SK-N-SH (cell line): ENCODE measurements around the gene GYS1. TPM values are rescaled to one million over a fixed set of nuclear protein-coding genes. Genes with fewer than 3 reads are reported as not detected.

Source experiments
- CTCF ChIA-PET: fragments of 300-600, 350-600 bp; formaldehyde crosslinking; extraction: SDS; loops from one replicate; lab custom pipeline; 2021; lab: Yijun Ruan, JAX
- POLR2A ChIA-PET: fragments of 350-600 bp; sonication (Branson Sonifier 250); formaldehyde crosslinking; extraction: SDS; loops from one replicate; lab custom pipeline; 2020; ENCODE audit warnings: antibody characterized with exemption, inconsistent platforms; lab: Yijun Ruan, JAX
- DNase-seq: peaks from one replicate; pipeline ENCODE4 v3.0.0; 2012
- H2AFZ ChIP-seq: fragments of 200-600 bp; sonication (generic); 2 replicates; pipeline ENCODE4 v1.8.1; 2016; ENCODE audit warnings: antibody characterized with exemption, mild to moderate bottlenecking, low read depth
- H3F3A ChIP-seq: fragments of 200-600 bp; sonication (generic); replicated peaks from 2 replicates; pipeline ENCODE3; 2016; ENCODE audit warnings: antibody characterized with exemption, mild to moderate bottlenecking; ENCODE audit not compliant: insufficient read depth
- H3K27ac ChIP-seq, 2 experiments: fragments of 200-500 bp in 1 of 2; fragments of 200-600 bp in 1 of 2; sonication (Bioruptor generic) in 1 of 2; sonication (generic), shearing (Covaris generic) in 1 of 2; 2 replicates each; pipeline versions ENCODE4 v1.5.1 to v1.6.1; 2014 to 2016; ENCODE audit warnings: low read depth in 2 of 2, inconsistent platforms in 1 of 2, low read length in 1 of 2, mild to moderate bottlenecking in 1 of 2, mixed read lengths in 1 of 2
- H3K27me3 ChIP-seq: fragments of 200-600 bp; sonication (generic), shearing (Covaris generic); 2 replicates; pipeline ENCODE4 v1.6.1; 2016; ENCODE audit warnings: mixed run types; ENCODE audit not compliant: insufficient read depth
- H3K36me3 ChIP-seq, 2 experiments: fragments of 200-500 bp in 1 of 2; fragments of 200-600 bp in 1 of 2; sonication (Bioruptor generic) in 1 of 2; sonication (generic) in 1 of 2; replicated peaks in 1 of 2; 2 replicates each; pipeline versions ENCODE3 to v1.5.1; 2014 to 2016; ENCODE audit warnings: low read length in 1 of 2, mild to moderate bottlenecking in 1 of 2; ENCODE audit not compliant: insufficient read depth in 2 of 2, control insufficient read depth in 1 of 2
- H3K4me1 ChIP-seq, 2 experiments: fragments of 200-500 bp in 1 of 2; fragments of 200-600 bp in 1 of 2; sonication (Bioruptor generic) in 1 of 2; sonication (generic), shearing (Covaris generic) in 1 of 2; 2 replicates each; pipeline versions ENCODE4 v1.5.1 to v1.6.1; 2014 to 2016; ENCODE audit warnings: low read depth in 1 of 2, low read length in 1 of 2, mixed run types in 1 of 2; ENCODE audit not compliant: insufficient read depth in 2 of 2, control insufficient read depth in 1 of 2
- H3K4me2 ChIP-seq: fragments of 200-600 bp; sonication (generic), shearing (Covaris generic); 2 replicates; pipeline ENCODE4 v1.6.1; 2017; ENCODE audit warnings: mixed run types
- H3K4me3 ChIP-seq, 2 experiments: fragments of 200-500 bp in 1 of 2; fragments of 200-600 bp in 1 of 2; sonication (Bioruptor generic) in 1 of 2; sonication (generic), shearing (Covaris generic) in 1 of 2; 2 replicates each; pipeline versions ENCODE4 v1.5.1 to v1.8.1; 2014 to 2016; ENCODE audit warnings: low read depth in 2 of 2, inconsistent platforms in 1 of 2, low read length in 1 of 2, mild to moderate bottlenecking in 1 of 2, mixed read lengths in 1 of 2, moderate library complexity in 1 of 2
- H3K79me2 ChIP-seq: fragments of 200-600 bp; sonication (generic); 2 replicates; pipeline ENCODE4 v1.8.1; 2017; ENCODE audit warnings: mild to moderate bottlenecking; ENCODE audit not compliant: insufficient read depth
- H3K9ac ChIP-seq: fragments of 200-600 bp; sonication (generic); 2 replicates; pipeline ENCODE4 v1.6.1; 2017; ENCODE audit warnings: mixed run types
- H3K9me2 ChIP-seq: fragments of 200-600 bp; sonication (generic); 2 replicates; pipeline ENCODE4 v1.6.1; 2017; ENCODE audit warnings: mixed run types
- H3K9me3 ChIP-seq: fragments of 200-600 bp; sonication (generic); 2 replicates; pipeline ENCODE4 v1.6.1; 2017; ENCODE audit warnings: mixed run types, mild to moderate bottlenecking, moderate library complexity
- H4K20me1 ChIP-seq: fragments of 200-600 bp; sonication (generic); 2 replicates; pipeline ENCODE4 v1.6.1; 2017; ENCODE audit warnings: mild to moderate bottlenecking, mixed run types; ENCODE audit not compliant: insufficient read depth
- CHD2 ChIP-seq: fragments of 150-350 bp; IDR thresholded peaks from 2 replicates; pipeline ENCODE4 v1.6.1; 2018; ENCODE audit warnings: low read length; ENCODE audit not compliant: partially characterized antibody
- EP300 ChIP-seq, 2 experiments: IDR thresholded peaks; 2 replicates each; pipeline versions ENCODE4 v1.4.0 to v1.6.1; 2012; ENCODE audit warnings: borderline replicate concordance in 1 of 2, low read depth in 1 of 2, low read length in 1 of 2
- EZH2phosphoT487 ChIP-seq: fragments of 200-600 bp; sonication (generic); IDR thresholded peaks from 2 replicates; pipeline ENCODE4 v1.6.1; 2017; ENCODE audit warnings: low read depth, mixed run types, mild to moderate bottlenecking, antibody characterized with exemption, moderate library complexity, borderline replicate concordance
- FOXJ3 ChIP-seq: sonication (generic); formaldehyde crosslinking; IDR thresholded peaks from 2 replicates; pipeline ENCODE4 v1.5.1; 2020; ENCODE audit warnings: mild to moderate bottlenecking, missing genetic modification reagents
- FOXM1 ChIP-seq: IDR thresholded peaks from 2 replicates; pipeline ENCODE4 v1.4.0; 2012; ENCODE audit warnings: low read depth, mild to moderate bottlenecking
- JUND ChIP-seq: IDR thresholded peaks from 2 replicates; pipeline ENCODE4 v1.4.0; 2012
- MXI1 ChIP-seq: IDR thresholded peaks from 2 replicates; pipeline ENCODE4 v1.6.1; 2012; ENCODE audit warnings: mild to moderate bottlenecking, low read depth, low read length, improper control_type of control experiment
- RAD21 ChIP-seq: IDR thresholded peaks from 2 replicates; pipeline ENCODE4 v1.6.1; 2012; ENCODE audit warnings: mild to moderate bottlenecking, low read length
- RFX5 ChIP-seq: IDR thresholded peaks from 2 replicates; pipeline ENCODE4 v1.6.1; 2012; ENCODE audit warnings: mild to moderate bottlenecking, improper control_type of control experiment, low read length
- RXRA ChIP-seq: IDR thresholded peaks from 2 replicates; pipeline ENCODE4 v1.4.0; 2012; ENCODE audit warnings: low read depth, mild to moderate bottlenecking, borderline replicate concordance
- SIN3A ChIP-seq: IDR thresholded peaks from 2 replicates; pipeline ENCODE4 v1.6.1; 2012; ENCODE audit warnings: low read depth, mild to moderate bottlenecking, low read length, moderate library complexity, borderline replicate concordance
- TAF1 ChIP-seq: IDR thresholded peaks from 2 replicates; pipeline ENCODE4 v1.6.1; 2012; ENCODE audit warnings: low read depth, mild to moderate bottlenecking, low read length, moderate library complexity, borderline replicate concordance
- TCF12 ChIP-seq: IDR thresholded peaks from 2 replicates; pipeline ENCODE4 v1.4.0; 2012
- YY1 ChIP-seq: IDR thresholded peaks from 2 replicates; pipeline ENCODE4 v1.4.0; 2012; ENCODE audit warnings: low read depth, mild to moderate bottlenecking
- WGBS: methylation state at CpG from one replicate; pipeline ENCODE4 v1.1.6; 2017; ENCODE audit warnings: low lambda C conversion rate; 5-methylcytosine and 5-hydroxymethylcytosine counted together
- polyA plus RNA-seq, 3 experiments: library from polyadenylated mRNA; depleted of rRNA; stranded (reverse); fragments of >200 nt; gene quantifications; 2 replicates each; pipeline ENCODE4 v1.2.3, GENCODE V29; 2012
- TF ChIP-seq, protein P1 (sequence below): IDR thresholded peaks from 2 replicates; pipeline ENCODE4 v1.4.0; 2012; ENCODE audit warnings: low read depth, borderline replicate concordance

Gene GYS1
- polyA plus RNA-seq, 1 of the 3 experiments (the other 2 are of a cell fraction), result 25.3 TPM

GRCh38 chr19:48947258-48947542 is 45.9 kb downstream of the GYS1 start:
- 88% methylated on average over 3 of the region's 3 CpGs for WGBS
- POLR2A ChIA-PET, result no interaction called here

DNA sequence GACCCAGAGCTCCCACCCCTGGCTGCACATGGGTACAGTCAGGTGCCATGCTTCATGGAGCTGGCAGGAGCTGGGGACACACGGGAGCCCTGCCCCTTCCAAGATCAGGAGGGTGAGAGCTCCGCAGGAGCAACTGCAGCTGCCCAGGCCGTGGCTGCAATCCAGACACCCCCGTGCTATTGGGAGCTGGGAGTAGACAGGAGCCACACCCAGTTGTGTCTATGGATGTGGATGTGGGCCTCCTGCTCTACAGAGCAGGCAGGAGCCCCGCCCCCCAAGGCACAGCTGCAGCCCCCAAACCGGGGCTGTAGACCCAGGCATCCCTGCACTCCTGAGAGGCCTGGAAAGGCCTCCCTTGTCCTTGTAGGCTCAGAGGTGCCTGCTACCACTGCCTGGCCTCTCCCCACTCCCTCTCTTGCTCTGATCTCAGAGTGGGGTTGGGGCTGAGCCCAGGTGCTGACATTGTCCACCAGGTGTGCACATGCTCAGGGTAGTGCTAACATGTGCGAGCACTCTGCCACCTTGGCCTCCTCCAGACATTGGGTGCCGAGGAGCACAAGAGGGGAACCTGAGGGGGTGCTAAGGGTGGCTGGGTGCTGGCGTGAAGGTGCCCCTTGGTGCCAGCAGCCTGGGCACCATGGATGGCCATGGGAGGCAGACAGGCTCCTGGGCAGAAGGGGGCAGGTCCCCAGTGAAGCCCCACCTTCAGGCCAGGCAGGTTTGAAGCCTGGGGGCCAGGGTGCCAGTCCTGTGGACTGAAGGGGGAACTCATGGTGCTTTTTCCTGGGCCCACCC is 46.4 kb downstream of the GYS1 start:
- Histone ChIP-seq H3K27ac (no peak overlapping the region), H2AFZ (no peak overlapping the region), H3K9me3 (no peaks in the 10 kb centered on the region), H3K9ac (no peak overlapping the region), H3K4me2 (no peak overlapping the region), H3K27me3 (no peaks in the 10 kb centered on the region), H4K20me1 (no peaks in the 10 kb centered on the region), H3K79me2 (no peaks in the 10 kb centered on the region), H3K36me3 (no peaks in the 10 kb centered on the region), H3K4me3 (no peak overlapping the region), H3K4me1 (no peaks in the 10 kb centered on the region), H3K9me2 (no peaks in the 10 kb centered on the region), H3F3A (no peaks in the 10 kb centered on the region)
- ChIA-PET CTCF (interaction anchor here (0.6 to 1.0 kb wide), 3 partner anchors 14 to 159 kb away, joined by 3 to 4 read pairs (median 3); no protein-coding TSS in a partner anchor), POLR2A (no interaction called here)
- WGBS, result 57% methylated on average over 4 of the region's 9 CpGs
- DNase-seq, result no peak
- TF ChIP-seq RXRA (no peak), YY1 (no peak), CHD2 (no peak), SIN3A (no peak), TAF1 (no peak)

More at GRCh38 chr19:48947258-48947542, 45.9 kb downstream of the GYS1 start:
- CTCF ChIA-PET, result interaction anchor here (1.0 kb wide), 1 partner anchor 159 kb away, joined by 3 read pairs; no protein-coding TSS in a partner anchor
- no peaks in the 10 kb centered on the region for H3K9me3 ChIP-seq
- H3K4me3 ChIP-seq, result no peak overlapping the region
- no peaks in the 10 kb centered on the region for H3K36me3 ChIP-seq
- no peak overlapping the region for H3K4me2 ChIP-seq
- no peak overlapping the region for H2AFZ ChIP-seq
- H3K79me2 ChIP-seq, result no peaks in the 10 kb centered on the region
- DNase-seq, result no peak
- TF ChIP-seq YY1 (no peak), RFX5 (no peak), SIN3A (no peak), EP300 (IDR thresholded peaks at IDR 0.05; ENCODE audit: borderline replicate concordance in 1 of 2, low read depth in 1 of 2, low read length in 1 of 2) (no peak), TCF12 (no peak), FOXM1 (no peak), FOXJ3 (no peak), RAD21 (no peak), RXRA (no peak), MXI1 (no peak), JUND (no peak), CHD2 (no peak), EZH2phosphoT487 (no peak)
- TF ChIP-seq, protein P1, sequence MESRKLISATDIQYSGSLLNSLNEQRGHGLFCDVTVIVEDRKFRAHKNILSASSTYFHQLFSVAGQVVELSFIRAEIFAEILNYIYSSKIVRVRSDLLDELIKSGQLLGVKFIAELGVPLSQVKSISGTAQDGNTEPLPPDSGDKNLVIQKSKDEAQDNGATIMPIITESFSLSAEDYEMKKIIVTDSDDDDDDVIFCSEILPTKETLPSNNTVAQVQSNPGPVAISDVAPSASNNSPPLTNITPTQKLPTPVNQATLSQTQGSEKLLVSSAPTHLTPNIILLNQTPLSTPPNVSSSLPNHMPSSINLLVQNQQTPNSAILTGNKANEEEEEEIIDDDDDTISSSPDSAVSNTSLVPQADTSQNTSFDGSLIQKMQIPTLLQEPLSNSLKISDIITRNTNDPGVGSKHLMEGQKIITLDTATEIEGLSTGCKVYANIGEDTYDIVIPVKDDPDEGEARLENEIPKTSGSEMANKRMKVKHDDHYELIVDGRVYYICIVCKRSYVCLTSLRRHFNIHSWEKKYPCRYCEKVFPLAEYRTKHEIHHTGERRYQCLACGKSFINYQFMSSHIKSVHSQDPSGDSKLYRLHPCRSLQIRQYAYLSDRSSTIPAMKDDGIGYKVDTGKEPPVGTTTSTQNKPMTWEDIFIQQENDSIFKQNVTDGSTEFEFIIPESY, result no peak
- H3K9ac ChIP-seq, result no peak overlapping the region
- H3K27me3 ChIP-seq, result no peaks in the 10 kb centered on the region
- H3K4me1 ChIP-seq, result no peaks in the 10 kb centered on the region
- no peaks in the 10 kb centered on the region for H4K20me1 ChIP-seq
- no peak overlapping the region for H3K27ac ChIP-seq
- no peaks in the 10 kb centered on the region for H3K9me2 ChIP-seq
- H3F3A ChIP-seq, result no peaks in the 10 kb centered on the region
